ENCODE results near the gene EPN2.

- no peak for TF ChIP-seq POLR2AphosphoS5 (IDR thresholded peaks at IDR 0.05; ENCODE audit: low read depth, low read length)
- no peak for TF ChIP-seq POLR2A (IDR thresholded peaks at IDR 0.05; ENCODE audit: low read depth, low read length)
- TF ChIP-seq PAX5 (IDR thresholded peaks at IDR 0.05; ENCODE audit: insufficient read depth, low read length, severe bottlenecking) = no peak
Observed at GRCh38 chr17:19286751-19287341, 49.7 kb downstream of the EPN2 start.

Measured in GM12891 (cell line).